Measurements from ENCODE around the gene ADAMTS12.

ADAMTS12 gene

DNA sequence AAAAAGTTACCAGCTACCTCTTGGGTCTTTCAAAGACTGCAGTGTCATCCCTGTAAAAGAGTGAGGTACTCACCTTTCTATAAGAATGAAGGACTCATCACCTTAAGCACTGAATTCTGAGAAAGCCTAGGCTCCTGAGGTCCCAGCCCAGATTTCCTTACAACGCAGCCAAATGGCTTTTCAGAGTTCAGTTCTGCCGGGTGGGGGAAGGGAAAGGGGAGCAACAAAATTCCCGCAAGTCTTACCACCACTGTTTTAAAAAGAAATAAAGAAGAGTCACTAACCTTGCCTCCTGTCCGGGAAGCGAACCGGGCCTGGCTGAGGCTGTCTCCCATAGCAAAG lies 373 bp downstream of the ADAMTS12 start:
- Histone ChIP-seq H3K36me3 (ENCODE audit: control insufficient read depth, insufficient read depth, low read length) (no peaks in the 10 kb centered on the region), H3K4me2 (ENCODE audit: low read length) (peak overlapping the region; percentile 22), H3K4me1 (no peaks in the 10 kb centered on the region), H3K79me2 (no peaks in the 10 kb centered on the region), H2AFZ (peak overlapping the region; percentile 51), H3K9me3 (ENCODE audit: control insufficient read depth, low read length) (no peaks in the 10 kb centered on the region), H3K27ac (no peak overlapping the region), H3K4me3 (ENCODE audit: low read depth, low read length) (peak overlapping the region; percentile 27), H3K27me3 (ENCODE audit: control insufficient read depth, insufficient read depth, low read length) (no peaks in the 10 kb centered on the region), H3K9ac (no peak overlapping the region)
- TF ChIP-seq, protein P1, sequence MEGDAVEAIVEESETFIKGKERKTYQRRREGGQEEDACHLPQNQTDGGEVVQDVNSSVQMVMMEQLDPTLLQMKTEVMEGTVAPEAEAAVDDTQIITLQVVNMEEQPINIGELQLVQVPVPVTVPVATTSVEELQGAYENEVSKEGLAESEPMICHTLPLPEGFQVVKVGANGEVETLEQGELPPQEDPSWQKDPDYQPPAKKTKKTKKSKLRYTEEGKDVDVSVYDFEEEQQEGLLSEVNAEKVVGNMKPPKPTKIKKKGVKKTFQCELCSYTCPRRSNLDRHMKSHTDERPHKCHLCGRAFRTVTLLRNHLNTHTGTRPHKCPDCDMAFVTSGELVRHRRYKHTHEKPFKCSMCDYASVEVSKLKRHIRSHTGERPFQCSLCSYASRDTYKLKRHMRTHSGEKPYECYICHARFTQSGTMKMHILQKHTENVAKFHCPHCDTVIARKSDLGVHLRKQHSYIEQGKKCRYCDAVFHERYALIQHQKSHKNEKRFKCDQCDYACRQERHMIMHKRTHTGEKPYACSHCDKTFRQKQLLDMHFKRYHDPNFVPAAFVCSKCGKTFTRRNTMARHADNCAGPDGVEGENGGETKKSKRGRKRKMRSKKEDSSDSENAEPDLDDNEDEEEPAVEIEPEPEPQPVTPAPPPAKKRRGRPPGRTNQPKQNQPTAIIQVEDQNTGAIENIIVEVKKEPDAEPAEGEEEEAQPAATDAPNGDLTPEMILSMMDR (IDR thresholded peaks at IDR 0.05): no peak

DNA sequence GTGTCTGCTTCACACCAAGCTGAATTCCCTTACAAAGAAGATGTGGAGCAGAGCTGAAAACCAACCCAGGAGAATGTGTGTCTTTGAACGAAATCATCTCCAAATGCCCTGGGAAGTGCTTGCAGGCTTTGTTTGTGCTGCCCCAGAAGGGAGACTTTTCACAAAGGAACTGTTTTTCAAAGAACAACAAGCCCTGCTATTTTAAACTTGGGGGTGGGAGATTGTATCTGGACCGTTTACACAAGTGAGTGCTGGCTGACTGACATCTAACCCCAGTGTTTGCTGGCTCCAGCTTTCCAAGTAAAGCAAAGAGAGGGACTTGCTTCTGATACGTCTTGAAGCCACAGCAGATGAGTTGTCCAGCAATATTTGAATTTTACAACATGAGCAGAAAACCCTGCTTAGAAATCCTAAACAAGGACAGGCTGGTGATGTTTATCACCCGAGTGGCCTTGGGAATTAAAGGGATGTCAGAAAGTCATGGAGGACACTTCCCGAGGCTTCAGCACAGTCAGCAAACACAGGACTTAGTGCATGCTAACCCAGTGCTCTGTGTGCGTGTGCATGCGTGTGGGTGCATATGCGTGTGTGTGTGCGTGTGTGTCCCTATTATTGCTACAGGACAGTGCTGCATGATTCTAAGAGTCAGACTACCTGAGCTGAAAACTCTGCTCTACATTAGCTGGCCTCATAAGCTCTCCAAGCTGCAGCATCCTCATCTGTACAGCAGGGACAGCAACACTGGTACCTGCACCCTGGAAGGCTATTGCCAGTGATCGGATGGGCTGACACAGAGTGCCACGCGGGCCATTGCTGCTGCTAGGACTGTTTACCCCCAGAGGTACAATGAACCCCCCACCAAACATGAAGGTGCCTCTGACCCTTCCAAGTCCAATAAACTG lies 1.4 kb downstream of the ADAMTS12 start:
- Histone ChIP-seq H3K79me2 (no peaks in the 10 kb centered on the region), H3K4me3 (ENCODE audit: low read depth, low read length) (no peak overlapping the region), H2AFZ (no peak overlapping the region), H3K4me1 (no peaks in the 10 kb centered on the region), H3K4me2 (ENCODE audit: low read length) (no peak overlapping the region), H3K36me3 (ENCODE audit: control insufficient read depth, insufficient read depth, low read length) (no peaks in the 10 kb centered on the region), H3K27ac (no peak overlapping the region), H3K27me3 (ENCODE audit: control insufficient read depth, insufficient read depth, low read length) (no peaks in the 10 kb centered on the region), H3K9me3 (ENCODE audit: control insufficient read depth, low read length) (no peaks in the 10 kb centered on the region), H3K9ac (no peak overlapping the region)
- TF ChIP-seq, protein P1 (IDR thresholded peaks at IDR 0.05): no peak

DNA sequence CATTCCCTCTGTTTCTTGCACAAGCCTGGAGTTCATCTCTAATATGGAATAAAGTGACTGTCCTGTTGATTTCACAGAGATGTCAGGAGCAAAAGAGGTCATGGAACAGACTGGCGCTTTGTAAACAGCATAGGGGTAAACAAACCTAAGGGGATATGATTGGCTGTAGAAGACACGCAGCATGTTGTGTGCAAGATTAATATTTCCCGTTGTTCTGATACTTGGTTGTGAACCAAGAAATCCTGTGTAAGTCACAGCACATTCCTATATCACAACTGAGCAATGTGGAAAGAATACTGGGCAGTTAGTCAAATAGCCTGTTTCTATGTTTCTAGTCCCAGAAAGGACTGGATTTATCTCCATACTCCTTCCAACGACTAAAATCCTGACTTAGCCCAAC lies 3.2 kb downstream of the ADAMTS12 start:
- no peak overlapping the region for H3K9ac ChIP-seq
- H3K4me2 ChIP-seq (ENCODE audit: low read length): no peak overlapping the region
- H3K4me1 ChIP-seq: no peaks in the 10 kb centered on the region
- H3K27me3 ChIP-seq (ENCODE audit: control insufficient read depth, insufficient read depth, low read length): no peaks in the 10 kb centered on the region
- H3K36me3 ChIP-seq (ENCODE audit: control insufficient read depth, insufficient read depth, low read length): no peaks in the 10 kb centered on the region
- H2AFZ ChIP-seq: no peak overlapping the region
- TF ChIP-seq, protein P1 (IDR thresholded peaks at IDR 0.05): no peak
- no peaks in the 10 kb centered on the region for H3K79me2 ChIP-seq
- H3K4me3 ChIP-seq (ENCODE audit: low read depth, low read length): no peak overlapping the region
- no peak overlapping the region for H3K27ac ChIP-seq
- H3K9me3 ChIP-seq (ENCODE audit: control insufficient read depth, low read length): no peaks in the 10 kb centered on the region

DNA sequence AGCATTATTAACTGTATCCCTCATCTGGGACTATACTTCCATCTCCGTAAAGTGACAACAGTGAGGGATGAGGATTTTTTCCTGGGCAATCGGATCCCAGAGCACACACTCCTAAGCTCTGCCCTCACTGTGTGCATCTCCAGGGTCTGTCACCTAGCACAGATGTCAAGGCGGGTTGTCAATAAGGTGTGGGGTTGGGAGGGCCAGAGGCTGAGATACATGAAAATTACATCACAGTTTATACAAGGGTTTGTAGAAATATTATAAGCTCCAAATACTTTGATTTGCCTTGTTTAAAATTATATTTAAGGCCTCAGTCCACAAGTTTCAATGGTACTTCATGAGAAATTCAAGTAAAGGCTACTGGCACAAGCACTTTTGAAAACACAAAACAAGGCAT lies 4.5 kb downstream of the ADAMTS12 start:
- H3K9me3 ChIP-seq (ENCODE audit: control insufficient read depth, low read length): no peaks in the 10 kb centered on the region
- no peaks in the 10 kb centered on the region for H3K79me2 ChIP-seq
- H3K36me3 ChIP-seq (ENCODE audit: control insufficient read depth, insufficient read depth, low read length): no peaks in the 10 kb centered on the region
- H2AFZ ChIP-seq: no peak overlapping the region
- no peaks in the 10 kb centered on the region for H3K27me3 ChIP-seq (ENCODE audit: control insufficient read depth, insufficient read depth, low read length)
- H3K4me2 ChIP-seq (ENCODE audit: low read length): no peak overlapping the region
- H3K4me3 ChIP-seq (ENCODE audit: low read depth, low read length): no peak overlapping the region
- no peak overlapping the region for H3K27ac ChIP-seq
- H3K4me1 ChIP-seq: no peaks in the 10 kb centered on the region
- TF ChIP-seq, protein P1 (IDR thresholded peaks at IDR 0.05): no peak
- H3K9ac ChIP-seq: no peak overlapping the region

DNA sequence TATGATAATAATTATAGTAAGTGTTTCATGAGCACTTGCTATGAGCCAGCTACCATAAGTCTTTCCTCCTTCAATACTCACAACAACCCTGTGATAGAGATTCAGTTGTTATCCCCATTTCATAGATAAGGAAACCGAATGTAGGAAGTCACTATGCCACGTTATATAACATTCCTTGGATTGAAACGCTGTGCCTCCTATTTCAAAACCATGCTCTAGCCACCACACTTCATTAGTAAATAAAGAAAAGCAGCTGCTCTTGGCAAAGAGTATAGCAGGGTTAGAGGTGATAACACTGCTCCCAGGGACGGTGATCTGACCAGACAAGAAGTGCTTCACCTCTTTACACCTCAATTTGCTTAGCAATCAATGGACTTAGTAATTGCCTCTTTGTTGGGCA lies 5.5 kb downstream of the ADAMTS12 start:
- no peak overlapping the region for H3K4me2 ChIP-seq (ENCODE audit: low read length)
- no peaks in the 10 kb centered on the region for H3K79me2 ChIP-seq
- no peaks in the 10 kb centered on the region for H3K9me3 ChIP-seq (ENCODE audit: control insufficient read depth, low read length)
- H3K36me3 ChIP-seq (ENCODE audit: control insufficient read depth, insufficient read depth, low read length): no peaks in the 10 kb centered on the region
- H2AFZ ChIP-seq: no peak overlapping the region
- no peak overlapping the region for H3K9ac ChIP-seq
- H3K4me1 ChIP-seq: no peaks in the 10 kb centered on the region
- H3K27ac ChIP-seq: no peak overlapping the region
- TF ChIP-seq, protein P1 (IDR thresholded peaks at IDR 0.05): no peak
- no peak overlapping the region for H3K4me3 ChIP-seq (ENCODE audit: low read depth, low read length)
- no peaks in the 10 kb centered on the region for H3K27me3 ChIP-seq (ENCODE audit: control insufficient read depth, insufficient read depth, low read length)
